Mesendoderm (in vitro differentiated cells): ENCODE measurements around the gene F8.
"Not testable (repeated sequence)": the region's sequence is repeated elsewhere in the genome, so short reads cannot be mapped to it uniquely, and the experiment has no call there.

Experiments used
- DNase-seq: peaks from one replicate; pipeline ENCODE4 v3.0.0; 2013
- H2AK5ac ChIP-seq: 2 replicates; pipeline ENCODE4 v1.6.1; 2013; ENCODE audit warnings: low read length, inconsistent platforms
- H2BK120ac ChIP-seq: 2 replicates; pipeline ENCODE4 v1.6.1; 2013; ENCODE audit warnings: low read depth, mild to moderate bottlenecking, low read length, moderate library complexity, mixed read lengths
- H2BK15ac ChIP-seq: replicated peaks from 2 replicates; pipeline ENCODE4 v1.6.1; 2013; ENCODE audit warnings: low read depth, mild to moderate bottlenecking, moderate library complexity
- H2BK5ac ChIP-seq: 2 replicates; pipeline ENCODE4 v1.6.1; 2013; ENCODE audit warnings: low read length, inconsistent platforms
- H3K18ac ChIP-seq: 2 replicates; pipeline ENCODE4 v1.6.1; 2013; ENCODE audit warnings: mild to moderate bottlenecking, low read length, mixed read lengths
- H3K23ac ChIP-seq: one replicate; pipeline ENCODE4 v1.6.1; 2013; ENCODE audit warnings: low read length
- H3K27ac ChIP-seq: 2 replicates; pipeline ENCODE4 v1.5.1; 2013; ENCODE audit warnings: low read depth, mild to moderate bottlenecking, inconsistent platforms, low read length, moderate library complexity
- H3K27me3 ChIP-seq: 2 replicates; pipeline ENCODE4 v1.6.1; 2013; ENCODE audit warnings: low read length, control low read depth, mild to moderate bottlenecking, inconsistent platforms; ENCODE audit not compliant: insufficient read depth, poor library complexity
- H3K36me3 ChIP-seq: 2 replicates; pipeline ENCODE4 v1.6.1; 2013; ENCODE audit warnings: low read length, inconsistent platforms; ENCODE audit not compliant: control insufficient read depth, insufficient read depth
- H3K4ac ChIP-seq: one replicate; pipeline ENCODE4 v1.6.1; 2013; ENCODE audit warnings: low read depth, mild to moderate bottlenecking, low read length, moderate library complexity
- H3K4me1 ChIP-seq: 2 replicates; pipeline ENCODE4 v1.6.1; 2013; ENCODE audit warnings: low read depth, low read length, inconsistent platforms; ENCODE audit not compliant: control insufficient read depth
- H3K4me2 ChIP-seq: 2 replicates; pipeline ENCODE4 v1.6.1; 2013; ENCODE audit warnings: low read length
- H3K4me3 ChIP-seq: 2 replicates; pipeline ENCODE4 v1.5.1; 2013; ENCODE audit warnings: mild to moderate bottlenecking, low read length
- H3K56ac ChIP-seq: one replicate; pipeline ENCODE4 v1.6.1; 2013; ENCODE audit warnings: low read length
- H3K79me1 ChIP-seq: 2 replicates; pipeline ENCODE4 v1.6.1; 2013; ENCODE audit warnings: low read length, inconsistent platforms
- H3K79me2 ChIP-seq: 2 replicates; pipeline ENCODE4 v1.6.1; 2013; ENCODE audit warnings: mild to moderate bottlenecking, low read length; ENCODE audit not compliant: control insufficient read depth, insufficient read depth
- H3K9ac ChIP-seq: 2 replicates; pipeline ENCODE4 v1.6.1; 2013; ENCODE audit warnings: low read length, inconsistent platforms
- H4K5ac ChIP-seq: one replicate; pipeline ENCODE4 v1.6.1; 2013; ENCODE audit warnings: low read length
- H4K8ac ChIP-seq: one replicate; pipeline ENCODE4 v1.6.1; 2013; ENCODE audit warnings: low read depth, mild to moderate bottlenecking, control low read depth, low read length, moderate library complexity
- WGBS: extraction: QIAGEN DNeasy Blood & Tissue Kit; methylation state at CpG from one replicate; pipeline ENCODE4 v1.1.7; 2013; ENCODE audit warnings: low lambda C conversion rate, missing lambda C conversion rate; ENCODE audit not compliant: insufficient coverage; ENCODE audit errors: extremely low coverage; 5-methylcytosine and 5-hydroxymethylcytosine counted together

The F8 gene

GRCh38 chrX:154980330-154981115 lies 42.0 kb downstream of the F8 start:
- Histone ChIP-seq H3K79me1 (no peaks in the 10 kb centered on the region), H3K4me3 (no peak overlapping the region), H3K27ac (no peak overlapping the region), H2BK5ac (no peak overlapping the region), H3K56ac (no peak overlapping the region), H3K36me3 (no peaks in the 10 kb centered on the region), H3K18ac (no peak overlapping the region), H2BK120ac (no peak overlapping the region), H3K4me1 (no peaks in the 10 kb centered on the region), H3K4me2 (no peak overlapping the region), H3K4ac (no peak overlapping the region), H2BK15ac (no peak overlapping the region), H2AK5ac (no peak overlapping the region), H4K8ac (no peak overlapping the region), H3K23ac (no peak overlapping the region), H3K9ac (no peak overlapping the region), H3K27me3 (no peaks in the 10 kb centered on the region), H4K5ac (no peak overlapping the region), H3K79me2 (no peaks in the 10 kb centered on the region)
- DNase-seq: peak; percentile 67
- no CpG with 5 or more reads among the region's 11 CpGs for WGBS

GRCh38 chrX:154979629-154980028 lies 42.9 kb downstream of the F8 start:
- no peak overlapping the region for H3K4me3 ChIP-seq
- H4K8ac ChIP-seq: no peak overlapping the region
- H3K4me1 ChIP-seq: no peaks in the 10 kb centered on the region
- no peak overlapping the region for H3K4ac ChIP-seq
- H3K36me3 ChIP-seq: no peaks in the 10 kb centered on the region
- H3K56ac ChIP-seq: no peak overlapping the region
- no peak overlapping the region for H2BK120ac ChIP-seq
- no peak overlapping the region for H2AK5ac ChIP-seq
- H3K4me2 ChIP-seq: no peak overlapping the region
- no peaks in the 10 kb centered on the region for H3K27me3 ChIP-seq
- H3K79me2 ChIP-seq: no peaks in the 10 kb centered on the region
- no peak overlapping the region for H4K5ac ChIP-seq
- H3K23ac ChIP-seq: no peak overlapping the region
- no peak overlapping the region for H3K18ac ChIP-seq
- no peak overlapping the region for H2BK15ac ChIP-seq
- no peak overlapping the region for H3K9ac ChIP-seq
- no CpG with 5 or more reads among the region's 4 CpGs for WGBS
- no peaks in the 10 kb centered on the region for H3K79me1 ChIP-seq
- H3K27ac ChIP-seq: no peak overlapping the region
- DNase-seq: no peak
- H2BK5ac ChIP-seq: no peak overlapping the region

GRCh38 chrX:154968353-154968752 lies 54.2 kb downstream of the F8 start:
- Histone ChIP-seq H3K36me3 (no peaks in the 10 kb centered on the region), H3K9ac (no peak overlapping the region), H3K4ac (no peak overlapping the region), H3K79me1 (no peaks in the 10 kb centered on the region), H2BK15ac (no peak overlapping the region), H3K79me2 (no peaks in the 10 kb centered on the region), H3K18ac (no peak overlapping the region), H2BK120ac (no peak overlapping the region), H3K4me2 (no peak overlapping the region), H4K5ac (no peak overlapping the region), H3K56ac (no peak overlapping the region), H3K23ac (no peak overlapping the region), H3K4me3 (no peak overlapping the region), H4K8ac (no peak overlapping the region), H2AK5ac (no peak overlapping the region), H3K27me3 (no peaks in the 10 kb centered on the region), H2BK5ac (no peak overlapping the region), H3K27ac (no peak overlapping the region), H3K4me1 (no peaks in the 10 kb centered on the region)
- no CpG with 5 or more reads among the region's 2 CpGs for WGBS
- no peak for DNase-seq

GRCh38 chrX:154967603-154968002 lies 54.9 kb downstream of the F8 start:
- Histone ChIP-seq H3K79me1 (no peaks in the 10 kb centered on the region), H3K23ac (no peak overlapping the region), H4K5ac (no peak overlapping the region), H3K4me1 (no peaks in the 10 kb centered on the region), H2BK15ac (no peak overlapping the region), H3K4ac (no peak overlapping the region), H2BK120ac (no peak overlapping the region), H3K27ac (no peak overlapping the region), H3K36me3 (no peaks in the 10 kb centered on the region), H2AK5ac (no peak overlapping the region), H3K27me3 (no peaks in the 10 kb centered on the region), H3K9ac (no peak overlapping the region), H2BK5ac (no peak overlapping the region), H3K4me2 (no peak overlapping the region), H3K18ac (no peak overlapping the region), H4K8ac (no peak overlapping the region), H3K56ac (no peak overlapping the region), H3K4me3 (no peak overlapping the region), H3K79me2 (no peaks in the 10 kb centered on the region)
- no peak for DNase-seq
- no CpG with 5 or more reads among the region's 1 CpG for WGBS

- no peak overlapping the region for H3K4me2 ChIP-seq
- no peak overlapping the region for H3K4me3 ChIP-seq
- no peak overlapping the region for H3K23ac ChIP-seq
- no peak overlapping the region for H2AK5ac ChIP-seq
- no peaks in the 10 kb centered on the region for H3K27me3 ChIP-seq
- no peak overlapping the region for H4K8ac ChIP-seq
- H3K4ac ChIP-seq: no peak overlapping the region
- no peak overlapping the region for H3K27ac ChIP-seq
- no peak overlapping the region for H3K56ac ChIP-seq
- no peak overlapping the region for H2BK120ac ChIP-seq
- H3K79me2 ChIP-seq: no peaks in the 10 kb centered on the region
- H2BK5ac ChIP-seq: no peak overlapping the region
- H3K18ac ChIP-seq: no peak overlapping the region
- H2BK15ac ChIP-seq: no peak overlapping the region
- no peak for DNase-seq
- no peak overlapping the region for H3K9ac ChIP-seq
- H3K4me1 ChIP-seq: no peaks in the 10 kb centered on the region
- H4K5ac ChIP-seq: no peak overlapping the region
- no peaks in the 10 kb centered on the region for H3K79me1 ChIP-seq
- H3K36me3 ChIP-seq: no peaks in the 10 kb centered on the region
These were observed 60.6 kb downstream of the F8 start for GRCh38 chrX:154961947-154962346.

- not testable (repeated sequence) for H3K4me1 ChIP-seq, H2BK120ac ChIP-seq, H3K4ac ChIP-seq, H3K27ac ChIP-seq, H3K23ac ChIP-seq, H2AK5ac ChIP-seq, H3K56ac ChIP-seq, H3K9ac ChIP-seq, H3K36me3 ChIP-seq, H4K8ac ChIP-seq, H2BK5ac ChIP-seq, H3K79me1 ChIP-seq, DNase-seq, H3K4me3 ChIP-seq, H3K4me2 ChIP-seq, H2BK15ac ChIP-seq, H3K79me2 ChIP-seq, H3K18ac ChIP-seq, H3K27me3 ChIP-seq, H4K5ac ChIP-seq
- WGBS: no CpG with 5 or more reads among the region's 3 CpGs
These were observed 66.7 kb downstream of the F8 start for GRCh38 chrX:154955799-154956198.
